HUES64 (cell line): ENCODE data around the gene TBC1D1.

Experiments
- H3K27ac ChIP-seq: 2 replicates; pipeline ENCODE4 v1.7.0; 2013; ENCODE audit warnings: low read depth, low read length, inconsistent platforms
- H3K27me3 ChIP-seq: 2 replicates; pipeline ENCODE4 v1.6.1; 2013; ENCODE audit warnings: mild to moderate bottlenecking, low read length; ENCODE audit not compliant: insufficient read depth
- H3K36me3 ChIP-seq: 2 replicates; pipeline ENCODE4 v1.6.1; 2013; ENCODE audit warnings: mild to moderate bottlenecking, low read length; ENCODE audit not compliant: insufficient read depth
- H3K4me1 ChIP-seq: 2 replicates; pipeline ENCODE4 v1.6.1; 2013; ENCODE audit warnings: mild to moderate bottlenecking, low read length, moderate library complexity; ENCODE audit not compliant: insufficient read depth
- H3K4me3 ChIP-seq: 2 replicates; pipeline ENCODE4 v1.5.1; 2013; ENCODE audit warnings: mild to moderate bottlenecking, low read length, moderate library complexity
- H3K9ac ChIP-seq: 2 replicates; pipeline ENCODE4 v1.6.1; 2013; ENCODE audit warnings: mild to moderate bottlenecking, low read depth, low read length
- H3K9me3 ChIP-seq: 2 replicates; pipeline ENCODE4 v1.6.1; 2013; ENCODE audit warnings: low read depth, low read length; ENCODE audit not compliant: insufficient read depth
- WGBS: fragments of 150-250, 120-280 bp; methylation state at CpG from one replicate; pipeline ENCODE4 v1.1.7; 2013; ENCODE audit warnings: missing lambda C conversion rate; 5-methylcytosine and 5-hydroxymethylcytosine counted together

TBC1D1 gene

DNA sequence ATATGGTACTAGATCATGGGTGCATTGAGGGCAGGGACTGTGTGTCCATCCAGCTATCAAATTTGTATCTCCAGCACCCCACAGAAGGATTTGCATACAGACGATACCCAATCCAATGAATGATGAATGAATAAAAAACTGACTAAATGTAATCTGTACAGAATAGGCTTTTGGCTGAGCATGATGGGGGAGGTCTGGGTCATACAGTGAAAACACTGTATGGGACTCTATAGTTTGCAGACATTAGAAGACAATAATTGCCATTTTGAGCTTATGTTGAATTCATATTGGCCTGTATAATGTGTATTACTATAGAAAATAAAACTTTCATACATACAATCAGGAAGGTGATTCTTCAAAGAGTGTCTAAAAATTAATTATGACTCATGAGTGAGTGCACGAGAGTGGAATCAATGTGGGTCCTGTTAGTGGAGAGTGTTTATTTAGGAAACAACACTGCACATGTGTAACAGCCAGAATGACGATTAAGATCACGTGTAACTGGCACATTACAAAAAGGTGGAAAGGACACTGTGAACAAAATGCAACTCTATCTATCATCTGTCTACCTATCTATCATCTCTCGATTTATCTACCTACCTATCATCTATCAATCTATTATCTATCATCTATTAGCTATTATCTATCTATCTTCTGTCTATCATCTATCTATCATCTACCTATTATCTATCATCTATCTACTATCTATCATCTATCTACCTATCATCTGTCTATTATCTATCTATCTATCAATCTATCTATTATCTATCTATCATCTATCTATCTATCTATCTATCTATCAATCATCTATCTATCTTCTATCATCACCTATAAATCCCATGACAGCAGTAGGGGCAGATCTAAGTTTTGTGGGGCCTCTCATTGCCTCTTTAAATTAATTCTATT lies 270.6 kb downstream of the TBC1D1 start:
- H3K9ac ChIP-seq, result no peak overlapping the region
- 94% methylated on average over 4 of the region's 5 CpGs for WGBS
- peaks cover 7% of the 10 kb centered on the region; the same call in 1 of the 2 replicates for H3K9me3 ChIP-seq
- peaks cover 16% of the 10 kb centered on the region; the same call in 1 of the 2 replicates for H3K4me1 ChIP-seq
- no peaks in the 10 kb centered on the region for H3K36me3 ChIP-seq
- no peak overlapping the region for H3K27ac ChIP-seq
- H3K4me3 ChIP-seq, result no peak overlapping the region
- no peaks in the 10 kb centered on the region for H3K27me3 ChIP-seq

DNA sequence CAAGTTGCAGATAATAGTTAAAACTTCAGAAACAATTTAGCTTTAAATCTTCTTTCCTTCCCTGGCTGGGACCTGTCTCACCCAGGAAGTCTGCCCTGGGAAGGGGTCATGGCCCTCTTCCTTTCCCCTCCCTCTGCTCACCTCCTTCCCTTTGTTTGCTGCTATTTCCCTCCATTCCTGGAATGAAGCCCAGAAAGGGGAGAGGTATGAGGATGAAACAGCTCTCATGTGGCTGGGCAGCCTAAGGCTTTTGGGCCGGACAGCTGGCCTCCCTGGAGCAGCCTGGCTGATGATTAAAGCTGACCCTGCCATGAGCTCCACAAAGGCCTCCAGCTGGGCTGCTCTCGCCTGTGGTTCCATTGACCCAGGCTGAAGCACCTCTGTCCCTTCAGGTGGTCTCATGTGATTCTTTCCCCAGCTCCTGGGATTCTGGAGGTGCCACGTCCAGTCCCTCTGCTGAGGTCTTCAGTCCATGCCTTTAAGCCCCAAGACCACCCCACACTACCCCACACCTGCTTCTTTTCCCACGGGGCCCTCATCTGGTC lies 271.4 kb downstream of the TBC1D1 start:
- Histone ChIP-seq H3K36me3 (no peaks in the 10 kb centered on the region), H3K27me3 (no peaks in the 10 kb centered on the region), H3K9ac (no peak overlapping the region), H3K27ac (no peak overlapping the region), H3K9me3 (peaks cover 7% of the 10 kb centered on the region; the same call in 1 of the 2 replicates), H3K4me3 (no peak overlapping the region), H3K4me1 (peaks cover 16% of the 10 kb centered on the region; the same call in 1 of the 2 replicates)
- WGBS, result 76% methylated on average over 4 of the region's 4 CpGs

DNA sequence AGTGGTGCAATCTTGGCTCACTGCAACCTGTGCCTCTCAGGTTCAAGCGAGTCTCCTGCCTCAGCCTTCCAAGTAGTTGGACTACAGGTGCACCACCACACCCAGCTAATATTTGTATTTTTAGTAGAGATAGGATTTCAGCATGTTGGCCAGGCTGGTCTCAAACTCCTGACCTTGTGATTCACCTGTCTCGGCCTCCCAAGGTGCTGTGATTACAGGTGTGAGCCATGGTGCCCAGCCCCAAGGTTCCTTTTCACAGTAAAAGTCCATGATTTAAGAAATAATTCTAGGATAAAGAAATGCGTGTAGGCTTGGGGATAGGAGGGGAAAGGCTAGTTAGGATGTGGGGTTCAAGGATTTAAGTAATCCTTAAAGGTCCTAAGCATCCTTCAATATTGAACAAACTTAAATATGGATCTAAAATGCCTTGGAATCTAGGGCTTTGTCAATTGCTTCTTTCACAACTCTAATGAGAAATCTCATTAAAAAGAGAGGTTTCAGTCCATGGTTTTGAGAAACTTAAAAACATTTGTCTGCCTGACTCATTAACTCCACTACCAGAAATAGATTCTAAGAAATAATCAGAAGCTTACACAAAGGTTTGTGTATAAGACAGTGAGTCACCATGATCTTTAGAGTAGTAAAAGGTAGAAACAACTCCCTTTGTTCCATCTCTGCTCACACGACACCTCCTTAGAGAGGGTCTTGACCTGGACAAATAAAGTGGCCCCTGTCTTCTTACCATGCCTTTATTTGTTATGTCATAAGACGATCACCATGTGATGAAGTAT lies 272.5 kb downstream of the TBC1D1 start:
- Histone ChIP-seq H3K4me1 (peaks cover 16% of the 10 kb centered on the region; the same call in 1 of the 2 replicates), H3K4me3 (no peak overlapping the region), H3K36me3 (no peaks in the 10 kb centered on the region), H3K27me3 (no peaks in the 10 kb centered on the region), H3K9me3 (peaks cover 7% of the 10 kb centered on the region; the same call in 1 of the 2 replicates), H3K27ac (no peak overlapping the region), H3K9ac (no peak overlapping the region)
- WGBS, result 99% methylated on average over 4 of the region's 5 CpGs

DNA sequence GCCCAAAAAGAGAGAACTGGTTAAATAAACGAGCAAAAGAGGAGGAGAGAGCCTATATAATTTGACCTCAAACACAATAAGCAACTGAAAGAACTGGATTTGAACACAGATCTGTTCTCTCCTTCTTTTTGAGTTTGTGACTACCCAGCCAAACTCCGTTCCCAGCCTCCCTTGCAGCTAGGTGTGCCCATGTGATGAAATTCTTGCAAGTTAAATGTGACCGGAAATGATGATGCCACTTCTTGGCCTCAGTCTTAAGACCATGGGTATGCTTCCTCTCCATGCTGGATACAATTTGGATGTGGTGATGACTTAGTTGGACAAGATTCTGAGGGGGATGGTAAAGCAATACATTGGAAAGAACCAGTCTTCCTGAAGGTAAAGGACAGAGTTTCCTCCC lies 273.5 kb downstream of the TBC1D1 start:
- Histone ChIP-seq H3K27me3 (no peaks in the 10 kb centered on the region), H3K4me3 (no peak overlapping the region)

DNA sequence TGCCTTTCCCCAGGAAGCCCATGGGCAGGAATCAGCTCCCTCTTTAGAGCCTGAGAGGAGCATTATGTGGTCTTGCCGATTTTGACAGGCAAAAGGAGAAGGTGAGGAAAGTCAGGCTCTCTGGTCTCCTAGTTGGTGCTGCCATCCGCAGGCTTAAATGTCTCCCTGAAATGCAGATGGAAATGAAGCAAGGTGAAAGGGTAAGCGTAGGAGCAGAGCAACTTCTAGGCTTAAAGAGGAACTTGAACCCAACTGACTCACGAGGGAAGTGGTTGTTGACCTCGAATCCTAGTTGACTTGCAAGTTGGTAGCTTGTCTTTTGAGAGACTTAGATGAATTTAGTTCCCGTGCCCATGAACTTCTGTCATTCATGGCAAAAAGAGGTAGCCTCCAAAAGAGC lies 275.2 kb downstream of the TBC1D1 start:
- Histone ChIP-seq H3K9me3 (peaks cover 7% of the 10 kb centered on the region; the same call in 1 of the 2 replicates), H3K4me3 (no peak overlapping the region), H3K9ac (no peak overlapping the region), H3K27ac (no peak overlapping the region), H3K4me1 (peaks cover 8% of the 10 kb centered on the region; the same call in 1 of the 2 replicates), H3K27me3 (no peaks in the 10 kb centered on the region), H3K36me3 (no peaks in the 10 kb centered on the region)
- WGBS, result 65% methylated on average over 6 of the region's 6 CpGs

More for the DNA sequence above, 273.5 kb downstream of the TBC1D1 start:
- Histone ChIP-seq H3K9me3 (peaks cover 7% of the 10 kb centered on the region; the same call in 1 of the 2 replicates), H3K9ac (no peak overlapping the region), H3K4me1 (peaks cover 16% of the 10 kb centered on the region; the same call in 1 of the 2 replicates), H3K36me3 (no peaks in the 10 kb centered on the region), H3K27ac (no peak overlapping the region)
- WGBS, result 95% methylated on average over 3 of the region's 3 CpGs

DNA sequence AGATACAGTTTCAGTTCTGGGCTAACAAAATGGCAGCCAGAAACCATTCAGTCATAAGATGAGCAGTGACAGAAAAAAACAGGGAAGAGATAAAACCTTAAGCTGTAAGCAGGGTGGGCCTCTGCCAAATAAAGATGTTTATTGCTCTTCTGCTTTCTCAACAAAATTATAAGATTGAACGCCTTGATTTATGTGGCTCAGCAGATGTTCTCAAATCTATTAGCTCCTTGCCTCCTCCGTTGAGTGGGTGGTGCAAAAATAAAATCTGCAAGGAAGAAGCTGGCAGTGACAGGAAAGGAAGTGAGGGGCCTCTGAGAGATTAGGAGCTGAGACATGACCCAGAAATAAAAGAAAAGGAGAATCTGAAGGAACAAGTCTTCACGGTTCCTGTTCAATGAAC lies 275.9 kb downstream of the TBC1D1 start:
- H3K4me1 ChIP-seq, result peaks cover 7% of the 10 kb centered on the region; the same call in 1 of the 2 replicates
- H3K4me3 ChIP-seq, result no peak overlapping the region
- H3K9me3 ChIP-seq, result peaks cover 7% of the 10 kb centered on the region; the same call in 1 of the 2 replicates
- no peak overlapping the region for H3K9ac ChIP-seq
- no peak overlapping the region for H3K27ac ChIP-seq
- WGBS, result 96% methylated on average over 3 of the region's 3 CpGs
- H3K27me3 ChIP-seq, result no peaks in the 10 kb centered on the region
- no peaks in the 10 kb centered on the region for H3K36me3 ChIP-seq

DNA sequence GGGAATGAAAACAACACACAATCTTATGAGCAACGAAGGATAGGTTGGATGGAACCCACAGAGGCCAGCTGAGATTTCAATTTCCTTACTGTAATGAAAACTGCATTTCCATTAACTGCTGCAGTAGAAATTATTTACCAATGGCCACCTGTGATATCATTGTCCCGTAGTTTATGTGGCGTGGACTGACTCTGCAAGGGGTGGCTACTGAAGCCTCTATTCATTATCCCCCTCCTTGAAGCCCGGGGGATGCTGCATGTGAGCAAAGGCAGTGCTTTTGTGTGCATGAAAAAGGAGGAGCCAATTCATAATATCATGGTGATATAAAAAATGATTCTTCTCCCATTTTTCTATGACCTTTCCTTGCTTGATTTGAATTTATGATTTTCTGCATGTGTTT lies 277.1 kb downstream of the TBC1D1 start:
- H3K4me1 ChIP-seq, result no peaks in the 10 kb centered on the region
- WGBS, result 89% methylated on average over 3 of the region's 4 CpGs
- H3K36me3 ChIP-seq, result no peaks in the 10 kb centered on the region
- no peaks in the 10 kb centered on the region for H3K27me3 ChIP-seq
- H3K9ac ChIP-seq, result no peak overlapping the region
- H3K27ac ChIP-seq, result no peak overlapping the region
- peaks cover 7% of the 10 kb centered on the region; the same call in 1 of the 2 replicates for H3K9me3 ChIP-seq
- no peak overlapping the region for H3K4me3 ChIP-seq

DNA sequence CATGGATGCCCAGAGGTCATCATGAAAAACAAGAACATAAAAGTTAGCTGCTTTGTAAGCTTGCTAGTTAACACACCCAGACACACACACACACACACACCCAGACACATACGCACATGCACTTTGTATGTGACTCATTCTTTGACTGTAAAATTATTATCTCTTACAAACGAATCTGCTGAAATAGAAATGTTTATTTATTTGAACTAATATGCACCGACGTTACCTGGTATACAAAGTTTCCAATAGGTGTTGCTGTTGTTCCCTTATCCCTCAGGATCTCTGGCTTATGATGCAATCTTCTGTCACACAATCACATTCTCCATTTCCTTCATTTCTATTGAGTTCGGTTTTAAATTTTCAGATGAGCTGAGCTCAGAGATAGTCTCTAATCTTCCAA lies 278.6 kb downstream of the TBC1D1 start:
- H3K27me3 ChIP-seq, result no peaks in the 10 kb centered on the region
- 91% methylated on average over 4 of the region's 5 CpGs for WGBS
- no peak overlapping the region for H3K4me3 ChIP-seq
- 0 out of 2 replicates have a peak, but pooled peaks cover under 1% of the 10 kb centered on the region for H3K9me3 ChIP-seq
- H3K36me3 ChIP-seq, result no peaks in the 10 kb centered on the region
- no peaks in the 10 kb centered on the region for H3K4me1 ChIP-seq
- H3K27ac ChIP-seq, result no peak overlapping the region
- H3K9ac ChIP-seq, result no peak overlapping the region

DNA sequence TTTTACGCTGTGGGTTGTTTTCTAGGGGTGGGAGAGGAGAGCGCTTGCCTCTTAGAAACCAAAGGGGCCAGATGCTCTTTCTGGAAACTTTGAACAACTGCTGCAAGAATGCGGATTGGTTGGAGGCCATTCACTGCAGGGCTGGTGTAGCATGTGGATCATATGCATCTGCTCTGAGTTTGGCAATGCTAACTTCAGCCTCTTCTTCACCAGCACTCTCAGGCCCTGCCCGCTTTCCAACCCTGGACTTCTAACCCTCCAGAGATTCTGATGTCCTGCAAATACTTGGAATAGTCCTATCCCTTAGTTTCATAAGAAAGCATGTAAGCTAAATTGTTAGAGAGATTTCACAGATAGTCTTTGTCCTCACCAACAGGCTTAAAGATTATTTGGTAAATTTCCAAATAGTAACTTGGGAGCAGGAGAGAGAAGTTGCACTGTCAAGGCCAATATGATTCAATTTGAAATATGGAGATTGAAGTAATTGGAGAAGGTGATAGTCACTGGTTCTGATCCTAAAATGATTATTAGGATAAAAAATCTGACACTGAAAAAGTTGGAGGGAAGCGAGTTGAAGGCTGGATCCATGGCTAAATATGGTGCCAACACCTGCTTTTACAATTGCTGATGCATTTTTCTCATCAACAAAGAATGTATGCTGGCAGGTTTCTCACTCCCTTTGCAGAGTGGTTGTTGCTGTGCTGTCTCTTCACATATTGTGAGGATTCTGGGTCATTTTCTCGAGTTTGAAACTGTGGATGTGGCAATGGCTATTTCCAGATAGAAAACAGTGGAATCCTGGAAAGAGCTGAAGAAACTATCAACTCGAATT lies 279.7 kb downstream of the TBC1D1 start:
- no peaks in the 10 kb centered on the region for H3K9me3 ChIP-seq
- no peaks in the 10 kb centered on the region for H3K36me3 ChIP-seq
- H3K27me3 ChIP-seq, result no peaks in the 10 kb centered on the region
- 93% methylated on average over 7 of the region's 7 CpGs for WGBS
- no peak overlapping the region for H3K9ac ChIP-seq
- H3K27ac ChIP-seq, result no peak overlapping the region
- H3K4me1 ChIP-seq, result no peaks in the 10 kb centered on the region
- H3K4me3 ChIP-seq, result no peak overlapping the region

DNA sequence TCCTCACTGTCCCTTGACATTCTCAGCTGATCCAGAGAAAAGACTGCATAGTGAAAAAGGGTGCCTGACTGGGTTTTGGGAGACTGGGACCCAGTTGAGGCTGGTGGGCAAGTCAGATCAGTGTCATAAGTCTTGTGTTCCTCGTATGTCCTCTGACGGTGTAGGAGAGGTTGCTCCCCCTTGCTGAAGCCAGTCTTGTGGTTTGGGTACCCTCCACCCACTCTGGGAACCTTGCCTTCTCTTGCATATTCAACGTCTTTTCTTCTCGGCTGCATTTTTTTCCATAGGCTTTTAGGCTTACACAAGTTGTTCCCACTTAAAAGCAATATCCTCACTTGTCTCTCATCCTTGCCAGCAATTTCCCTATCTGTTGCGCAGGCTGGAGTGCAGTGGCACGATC lies 281.2 kb downstream of the TBC1D1 start:
- H3K9me3 ChIP-seq, result no peaks in the 10 kb centered on the region
- 89% methylated on average over 6 of the region's 6 CpGs for WGBS
- H3K4me1 ChIP-seq, result no peaks in the 10 kb centered on the region
- H3K4me3 ChIP-seq, result no peak overlapping the region
- no peaks in the 10 kb centered on the region for H3K36me3 ChIP-seq
- no peak overlapping the region for H3K27ac ChIP-seq
- H3K27me3 ChIP-seq, result no peaks in the 10 kb centered on the region
- no peak overlapping the region for H3K9ac ChIP-seq
